Kidney epithelial cell (primary cell): ENCODE measurements around the gene APOA1. TPM values are rescaled to one million over a fixed set of nuclear protein-coding genes. Genes with fewer than 3 reads are reported as not detected.
A peak's percentile ranks its signal among the peaks of the same experiment; 100 is the strongest.

Source experiments
- DNase-seq: peaks from one replicate; pipeline ENCODE4 v3.0.0-alpha.2; 2010; ENCODE audit warnings: low read depth
- H3K27me3 ChIP-seq: 2 replicates; pipeline ENCODE4 v1.6.0; 2011; ENCODE audit warnings: low read length; ENCODE audit not compliant: control insufficient read depth, insufficient read depth
- H3K36me3 ChIP-seq: 2 replicates; pipeline ENCODE4 v1.5.1; 2011; ENCODE audit warnings: low read length; ENCODE audit not compliant: control insufficient read depth, insufficient read depth
- H3K4me3 ChIP-seq: 2 replicates; pipeline ENCODE4 v1.5.1; 2011; ENCODE audit warnings: low read depth, mild to moderate bottlenecking, control low read depth, low read length
- CTCF ChIP-seq: IDR thresholded peaks from 2 replicates; pipeline ENCODE4 v1.5.1; 2011; ENCODE audit warnings: mild to moderate bottlenecking, moderate library complexity, low read length, control low read depth, inconsistent platforms; ENCODE audit not compliant: insufficient read depth, poor library complexity, severe bottlenecking
- total RNA-seq: library from RNA; depleted of rRNA; stranded (reverse); fragments of >200 nt; gene quantifications from 2 replicates; pipeline ENCODE4 v1.2.3, GENCODE V29; 2015

The APOA1 gene
- total RNA-seq, 1 donor from 2014 or later: not detected

- Histone ChIP-seq H3K4me3 (no peak overlapping the region), H3K36me3 (peaks cover 2% of the 10 kb centered on the region), H3K27me3 (no peaks in the 10 kb centered on the region)
- DNase-seq: no peak
- no peak for TF ChIP-seq CTCF
Observed at GRCh38 chr11:116862951-116863350, 25.5 kb upstream of the APOA1 start.

DNA sequence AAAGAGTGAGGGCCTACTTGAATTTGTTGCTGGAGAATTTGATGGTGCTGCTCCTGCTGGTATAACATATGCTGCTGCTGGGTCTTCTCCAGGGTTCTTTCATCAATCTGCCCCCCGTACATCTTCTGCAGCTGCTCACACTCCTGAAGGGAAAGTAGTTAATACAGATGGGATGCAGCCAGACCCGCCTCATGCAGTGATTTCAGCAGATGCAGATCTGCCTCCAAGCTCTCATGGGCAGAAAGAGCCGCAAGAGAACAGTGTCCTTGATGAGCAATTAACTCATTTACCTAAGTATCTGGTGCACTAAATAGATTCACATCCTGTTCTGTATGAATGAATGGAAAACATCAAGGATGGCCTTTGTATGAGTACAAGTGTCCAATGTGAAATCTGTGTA lies 24.8 kb upstream of the APOA1 start:
- DNase-seq: no peak
- H3K36me3 ChIP-seq: peaks cover 2% of the 10 kb centered on the region
- TF ChIP-seq CTCF: no peak
- H3K27me3 ChIP-seq: no peaks in the 10 kb centered on the region
- H3K4me3 ChIP-seq: no peak overlapping the region

DNA sequence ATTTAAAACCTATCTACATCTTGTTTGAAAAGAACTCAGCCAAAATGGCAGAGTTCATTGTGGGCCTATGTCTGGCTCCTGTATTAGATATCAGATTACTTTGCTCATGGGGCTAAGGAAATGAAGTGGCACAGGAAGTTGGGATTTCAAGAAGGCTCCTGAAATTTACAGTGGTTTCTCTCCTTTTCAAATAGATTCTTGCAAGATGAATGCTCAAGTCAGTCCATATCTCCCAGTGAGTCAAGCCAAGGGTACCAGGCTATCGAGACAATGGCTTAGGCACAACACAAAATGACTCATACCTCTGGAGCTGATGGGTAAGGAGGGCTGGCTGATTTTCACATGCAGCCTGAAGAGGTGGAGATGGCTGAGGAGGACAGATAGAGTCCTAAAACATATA lies 24.1 kb upstream of the APOA1 start:
- TF ChIP-seq CTCF: no peak
- DNase-seq: peak; percentile 59
- Histone ChIP-seq H3K36me3 (peaks cover 2% of the 10 kb centered on the region), H3K4me3 (no peak overlapping the region), H3K27me3 (no peaks in the 10 kb centered on the region)

GRCh38 chr11:116860303-116860702 lies 22.9 kb upstream of the APOA1 start:
- Histone ChIP-seq H3K27me3 (no peaks in the 10 kb centered on the region), H3K36me3 (peaks cover 2% of the 10 kb centered on the region), H3K4me3 (no peak overlapping the region)
- TF ChIP-seq CTCF: no peak
- no peak for DNase-seq

- no peak for TF ChIP-seq CTCF
- Histone ChIP-seq H3K4me3 (no peak overlapping the region), H3K27me3 (no peaks in the 10 kb centered on the region), H3K36me3 (peaks cover 2% of the 10 kb centered on the region)
- no peak for DNase-seq
Observed at GRCh38 chr11:116859175-116859574, 21.8 kb upstream of the APOA1 start.

DNA sequence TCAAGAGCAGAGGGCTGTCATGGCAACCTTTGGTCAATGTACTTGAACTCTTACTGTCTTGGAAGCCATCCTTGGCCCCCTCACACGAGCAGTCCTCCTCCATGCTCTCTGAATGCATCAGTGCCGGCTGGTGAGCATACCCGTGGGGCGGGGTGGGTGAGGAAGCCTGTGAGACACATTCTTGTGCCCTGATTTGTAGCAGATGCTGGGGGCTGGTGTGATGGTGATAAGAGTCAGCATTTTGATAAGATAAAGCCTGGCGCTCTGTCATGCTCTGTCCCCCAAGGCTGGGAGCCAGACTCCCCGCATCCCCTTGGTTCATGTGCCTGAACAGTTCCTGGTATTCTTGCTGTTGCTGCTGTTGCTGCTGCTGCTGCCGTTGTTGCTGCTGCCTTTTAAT lies 20.5 kb upstream of the APOA1 start:
- TF ChIP-seq CTCF: no peak
- no peaks in the 10 kb centered on the region for H3K27me3 ChIP-seq
- no peak for DNase-seq
- no peak overlapping the region for H3K4me3 ChIP-seq
- H3K36me3 ChIP-seq: peaks cover 2% of the 10 kb centered on the region
